ENCODE results near the gene NKAIN2.

GRCh38 chr6:123777563-123777962, 26.1 kb upstream of the NKAIN2 start:
- TF ChIP-seq CTCF (IDR thresholded peaks at IDR 0.05): no peak
- TF ChIP-seq POLR2A (IDR thresholded peaks at IDR 0.05): no peak

Data from thyroid gland (tissue), 4 donors.